Measurements from ENCODE around the gene SERTAD2.
A peak's percentile ranks its signal among the peaks of the same experiment; 100 is the strongest.

Gene SERTAD2

GRCh38 chr2:64608867-64609226, 44.9 kb downstream of the SERTAD2 start:
- no peak for TF ChIP-seq SPI1 (IDR thresholded peaks at IDR 0.05; ENCODE audit: borderline replicate concordance, low read depth)
- TF ChIP-seq CTCF (IDR thresholded peaks at IDR 0.05; ENCODE audit: insufficient read depth, low read length) = no peak
- no peak for TF ChIP-seq GABPA (IDR thresholded peaks at IDR 0.05; ENCODE audit: low read depth)
- TF ChIP-seq, protein P1, sequence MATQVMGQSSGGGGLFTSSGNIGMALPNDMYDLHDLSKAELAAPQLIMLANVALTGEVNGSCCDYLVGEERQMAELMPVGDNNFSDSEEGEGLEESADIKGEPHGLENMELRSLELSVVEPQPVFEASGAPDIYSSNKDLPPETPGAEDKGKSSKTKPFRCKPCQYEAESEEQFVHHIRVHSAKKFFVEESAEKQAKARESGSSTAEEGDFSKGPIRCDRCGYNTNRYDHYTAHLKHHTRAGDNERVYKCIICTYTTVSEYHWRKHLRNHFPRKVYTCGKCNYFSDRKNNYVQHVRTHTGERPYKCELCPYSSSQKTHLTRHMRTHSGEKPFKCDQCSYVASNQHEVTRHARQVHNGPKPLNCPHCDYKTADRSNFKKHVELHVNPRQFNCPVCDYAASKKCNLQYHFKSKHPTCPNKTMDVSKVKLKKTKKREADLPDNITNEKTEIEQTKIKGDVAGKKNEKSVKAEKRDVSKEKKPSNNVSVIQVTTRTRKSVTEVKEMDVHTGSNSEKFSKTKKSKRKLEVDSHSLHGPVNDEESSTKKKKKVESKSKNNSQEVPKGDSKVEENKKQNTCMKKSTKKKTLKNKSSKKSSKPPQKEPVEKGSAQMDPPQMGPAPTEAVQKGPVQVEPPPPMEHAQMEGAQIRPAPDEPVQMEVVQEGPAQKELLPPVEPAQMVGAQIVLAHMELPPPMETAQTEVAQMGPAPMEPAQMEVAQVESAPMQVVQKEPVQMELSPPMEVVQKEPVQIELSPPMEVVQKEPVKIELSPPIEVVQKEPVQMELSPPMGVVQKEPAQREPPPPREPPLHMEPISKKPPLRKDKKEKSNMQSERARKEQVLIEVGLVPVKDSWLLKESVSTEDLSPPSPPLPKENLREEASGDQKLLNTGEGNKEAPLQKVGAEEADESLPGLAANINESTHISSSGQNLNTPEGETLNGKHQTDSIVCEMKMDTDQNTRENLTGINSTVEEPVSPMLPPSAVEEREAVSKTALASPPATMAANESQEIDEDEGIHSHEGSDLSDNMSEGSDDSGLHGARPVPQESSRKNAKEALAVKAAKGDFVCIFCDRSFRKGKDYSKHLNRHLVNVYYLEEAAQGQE (IDR thresholded peaks at IDR 0.05; ENCODE audit: insufficient replicate concordance, low read depth) = no peak
- TF ChIP-seq POLR2AphosphoS5 (IDR thresholded peaks at IDR 0.05; ENCODE audit: low read depth) = no peak; the same call in 1 of the 2 replicates
- no peaks in the 10 kb centered on the region for H3K27me3 ChIP-seq (ENCODE audit: insufficient read depth, poor library complexity, severe bottlenecking)
- peak overlapping the region; percentile 79 for H3K27ac ChIP-seq (replicated peaks)
- peak overlapping the region; percentile 44 for H3K4me3 ChIP-seq (replicated peaks; ENCODE audit: insufficient read depth, low read length)
- peak; percentile 51 to 72 for DNase-seq (ENCODE audit: low read depth in 1 of 2, low spot score in 1 of 2)

DNA sequence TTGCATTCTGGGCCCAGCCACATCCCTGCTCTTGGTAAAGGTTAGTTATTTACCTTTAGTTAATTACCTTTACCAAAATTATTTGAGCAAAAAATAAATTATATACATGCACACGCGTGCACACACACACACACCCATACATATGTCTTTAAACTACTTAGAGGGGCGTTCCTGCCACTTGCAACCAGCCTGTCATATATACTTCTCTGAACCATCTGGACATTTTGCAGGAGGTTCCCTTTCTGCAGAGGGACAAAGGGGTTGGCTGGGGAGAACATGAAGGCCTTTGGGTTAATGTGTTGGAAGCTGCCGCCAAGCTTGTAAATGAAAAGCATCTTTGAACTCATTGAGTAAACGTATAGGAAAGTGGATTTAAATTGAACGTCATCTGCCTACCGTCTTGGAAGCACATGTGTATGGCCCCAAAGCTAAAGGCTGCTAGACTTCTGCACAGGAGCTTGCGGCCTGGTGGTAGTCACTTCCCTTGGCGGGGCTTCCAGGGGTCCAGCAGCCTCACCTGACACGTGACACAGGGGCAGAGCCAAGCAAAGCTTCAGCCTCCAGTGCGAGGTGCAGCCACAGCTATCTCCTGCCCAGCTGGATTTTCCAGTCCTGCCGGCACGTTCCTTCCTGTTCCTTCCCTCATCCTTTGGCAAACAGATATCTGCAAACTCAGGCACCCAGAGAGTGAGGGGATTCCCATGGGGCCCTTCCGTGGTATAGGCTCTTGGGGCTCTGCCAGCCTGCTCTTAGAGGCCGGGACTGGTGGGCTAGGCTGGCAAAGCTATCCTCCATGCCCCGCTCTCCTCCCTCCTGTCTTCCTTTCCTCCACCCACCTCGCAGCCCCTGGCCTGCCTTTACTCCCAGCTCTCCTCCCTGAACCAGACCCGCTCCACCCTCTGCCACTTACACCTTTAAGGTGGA, 46.1 kb downstream of the SERTAD2 start:
- no peaks in the 10 kb centered on the region for H3K27me3 ChIP-seq (ENCODE audit: insufficient read depth, poor library complexity, severe bottlenecking)
- TF ChIP-seq POLR2AphosphoS5 (IDR thresholded peaks at IDR 0.05; ENCODE audit: low read depth) = no peak
- no peak for TF ChIP-seq GABPA (IDR thresholded peaks at IDR 0.05; ENCODE audit: low read depth)
- TF ChIP-seq, protein P1 (IDR thresholded peaks at IDR 0.05; ENCODE audit: insufficient replicate concordance, low read depth) = no peak
- no peak for TF ChIP-seq SPI1 (IDR thresholded peaks at IDR 0.05; ENCODE audit: borderline replicate concordance, low read depth)
- no peak for TF ChIP-seq CTCF (IDR thresholded peaks at IDR 0.05; ENCODE audit: insufficient read depth, low read length)
- H3K4me3 ChIP-seq (replicated peaks; ENCODE audit: insufficient read depth, low read length) = no peak overlapping the region
- DNase-seq (ENCODE audit: low read depth in 1 of 2, low spot score in 1 of 2) = peak in 1 of 2 experiments; percentile 25
- peak overlapping the region; percentile 44 for H3K27ac ChIP-seq (replicated peaks)

DNA sequence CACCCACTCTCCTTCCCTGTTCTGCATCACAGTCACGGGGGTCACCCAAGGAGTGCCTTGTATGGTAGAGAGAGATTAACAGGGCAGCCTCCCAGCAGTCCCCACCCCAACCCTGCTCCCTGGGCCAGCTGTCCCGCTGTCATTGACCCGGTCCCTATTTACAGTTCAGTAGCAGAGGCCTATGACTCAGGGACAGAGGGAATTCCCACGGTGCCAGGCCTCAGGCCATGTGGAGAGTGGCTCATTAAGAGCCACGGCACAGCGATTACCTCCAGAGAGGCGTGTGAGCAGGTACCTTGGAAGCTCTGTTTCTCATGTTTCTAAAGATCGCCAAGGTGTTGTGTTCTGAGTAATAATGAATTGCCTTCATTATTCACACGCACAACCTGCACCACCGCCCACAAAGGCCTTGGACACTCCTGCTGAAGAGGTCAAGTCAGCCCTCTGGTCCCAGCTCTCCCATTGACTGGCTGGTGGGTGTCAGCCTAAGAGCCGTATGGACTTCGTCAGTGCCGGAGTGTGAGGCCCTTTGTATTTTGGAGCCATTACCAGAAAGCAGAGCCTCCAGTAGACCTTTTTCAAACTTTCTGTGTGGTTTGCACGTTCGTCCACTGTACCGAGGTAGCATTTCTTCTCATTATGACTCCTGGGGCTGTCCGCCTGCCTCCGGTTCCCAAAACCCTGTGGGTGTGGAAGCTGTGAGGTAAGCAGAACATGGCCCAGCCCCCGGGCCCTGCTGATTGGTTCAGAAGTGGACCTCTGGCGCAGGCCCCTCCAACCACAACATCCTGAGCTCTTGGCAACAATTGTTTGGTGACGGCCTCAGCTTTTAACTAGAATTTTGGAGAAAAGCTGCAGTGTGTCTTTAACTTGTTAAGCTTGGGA, 47.0 kb downstream of the SERTAD2 start:
- peak overlapping the region; percentile 44 for H3K27ac ChIP-seq (replicated peaks)
- peak in 1 of 2 experiments; percentile 82 for DNase-seq (ENCODE audit: low read depth in 1 of 2, low spot score in 1 of 2)
- TF ChIP-seq SPI1 (IDR thresholded peaks at IDR 0.05; ENCODE audit: borderline replicate concordance, low read depth) = no peak
- H3K27me3 ChIP-seq (ENCODE audit: insufficient read depth, poor library complexity, severe bottlenecking) = no peaks in the 10 kb centered on the region
- H3K4me3 ChIP-seq (replicated peaks; ENCODE audit: insufficient read depth, low read length) = no peak overlapping the region

- no peak overlapping the region for H3K4me3 ChIP-seq (replicated peaks; ENCODE audit: insufficient read depth, low read length)
- no peak overlapping the region for H3K27ac ChIP-seq (replicated peaks)
- TF ChIP-seq GABPA (IDR thresholded peaks at IDR 0.05; ENCODE audit: low read depth) (no peak), CTCF (IDR thresholded peaks at IDR 0.05; ENCODE audit: insufficient read depth, low read length) (no peak), SPI1 (IDR thresholded peaks at IDR 0.05; ENCODE audit: borderline replicate concordance, low read depth) (no peak), POLR2AphosphoS5 (IDR thresholded peaks at IDR 0.05; ENCODE audit: low read depth) (no peak)
- TF ChIP-seq, protein P1 (IDR thresholded peaks at IDR 0.05; ENCODE audit: insufficient replicate concordance, low read depth) = no peak
- H3K27me3 ChIP-seq (ENCODE audit: insufficient read depth, poor library complexity, severe bottlenecking) = no peaks in the 10 kb centered on the region
- no peak for DNase-seq (ENCODE audit: low read depth in 1 of 2, low spot score in 1 of 2)
These were observed 47.7 kb downstream of the SERTAD2 start for GRCh38 chr2:64605991-64606478.
